IPS-20b (cell line): Measurements from ENCODE around the gene PRR35.

ENCODE experiments used
- H3K27ac ChIP-seq: one replicate; pipeline ENCODE4 v1.5.1; 2013; ENCODE audit warnings: low read length
- H3K27me3 ChIP-seq: 2 replicates; pipeline ENCODE4 v1.6.1; 2013; ENCODE audit warnings: mild to moderate bottlenecking, low read length, inconsistent platforms; ENCODE audit not compliant: insufficient read depth
- H3K36me3 ChIP-seq: 2 replicates; pipeline ENCODE4 v1.6.1; 2013; ENCODE audit warnings: low read depth, mild to moderate bottlenecking, inconsistent platforms, low read length, moderate library complexity; ENCODE audit not compliant: insufficient read depth
- H3K4me1 ChIP-seq: 2 replicates; pipeline ENCODE4 v1.6.1; 2013; ENCODE audit warnings: mild to moderate bottlenecking, control low read depth, inconsistent platforms, low read length, moderate library complexity; ENCODE audit not compliant: insufficient read depth
- H3K4me3 ChIP-seq: 2 replicates; pipeline ENCODE4 v1.5.1; 2013; ENCODE audit warnings: mild to moderate bottlenecking, low read length, inconsistent platforms
- H3K9ac ChIP-seq: 2 replicates; pipeline ENCODE4 v1.6.1; 2013; ENCODE audit warnings: low read depth, mild to moderate bottlenecking, inconsistent platforms, low read length, moderate library complexity
- H3K9me3 ChIP-seq: 2 replicates; pipeline ENCODE4 v1.6.1; 2013; ENCODE audit warnings: mild to moderate bottlenecking, low read depth, low read length, inconsistent platforms; ENCODE audit not compliant: insufficient read depth

The PRR35 gene

DNA sequence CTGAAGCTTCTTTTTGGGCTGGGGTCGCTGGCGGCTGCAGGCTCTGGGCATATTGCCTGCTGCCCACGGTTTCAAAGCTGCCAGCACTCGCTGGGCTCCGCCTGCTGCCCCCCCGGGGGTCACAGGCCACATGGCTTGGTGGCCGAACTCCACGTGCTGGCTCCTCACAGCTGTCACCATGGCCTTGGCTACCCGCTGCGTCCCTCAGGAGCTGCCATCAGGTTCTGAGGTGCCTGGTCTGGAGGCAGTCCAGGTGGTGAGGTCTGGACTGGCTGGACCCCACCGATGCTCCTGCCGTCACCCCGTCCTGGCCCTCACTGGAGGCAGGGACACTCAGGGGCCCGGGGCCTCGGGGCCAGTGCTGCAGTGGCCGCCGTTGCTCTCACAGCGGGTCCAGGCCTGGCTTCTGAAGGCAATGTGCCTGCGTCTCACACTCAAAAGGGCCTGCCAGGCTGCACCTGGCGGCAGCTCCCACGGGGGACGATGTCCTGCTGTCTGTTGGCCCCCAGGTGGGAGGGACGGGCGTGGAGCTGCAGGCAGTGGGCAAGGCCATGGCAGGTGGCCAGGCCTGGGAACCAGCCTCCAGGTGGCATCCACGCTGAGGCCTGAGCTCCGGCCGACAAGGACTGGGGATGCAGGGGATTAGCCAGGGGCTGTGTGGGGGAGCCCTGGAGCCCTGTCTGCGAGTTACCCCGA lies 19.4 kb upstream of the PRR35 start:
- H3K27ac ChIP-seq = no peak overlapping the region
- no peak overlapping the region for H3K4me3 ChIP-seq
- H3K27me3 ChIP-seq = no peaks in the 10 kb centered on the region
- H3K9me3 ChIP-seq = no peaks in the 10 kb centered on the region
- H3K36me3 ChIP-seq = no peaks in the 10 kb centered on the region; the same call in 1 of the 2 replicates
- no peaks in the 10 kb centered on the region for H3K4me1 ChIP-seq
- H3K9ac ChIP-seq = no peak overlapping the region

DNA sequence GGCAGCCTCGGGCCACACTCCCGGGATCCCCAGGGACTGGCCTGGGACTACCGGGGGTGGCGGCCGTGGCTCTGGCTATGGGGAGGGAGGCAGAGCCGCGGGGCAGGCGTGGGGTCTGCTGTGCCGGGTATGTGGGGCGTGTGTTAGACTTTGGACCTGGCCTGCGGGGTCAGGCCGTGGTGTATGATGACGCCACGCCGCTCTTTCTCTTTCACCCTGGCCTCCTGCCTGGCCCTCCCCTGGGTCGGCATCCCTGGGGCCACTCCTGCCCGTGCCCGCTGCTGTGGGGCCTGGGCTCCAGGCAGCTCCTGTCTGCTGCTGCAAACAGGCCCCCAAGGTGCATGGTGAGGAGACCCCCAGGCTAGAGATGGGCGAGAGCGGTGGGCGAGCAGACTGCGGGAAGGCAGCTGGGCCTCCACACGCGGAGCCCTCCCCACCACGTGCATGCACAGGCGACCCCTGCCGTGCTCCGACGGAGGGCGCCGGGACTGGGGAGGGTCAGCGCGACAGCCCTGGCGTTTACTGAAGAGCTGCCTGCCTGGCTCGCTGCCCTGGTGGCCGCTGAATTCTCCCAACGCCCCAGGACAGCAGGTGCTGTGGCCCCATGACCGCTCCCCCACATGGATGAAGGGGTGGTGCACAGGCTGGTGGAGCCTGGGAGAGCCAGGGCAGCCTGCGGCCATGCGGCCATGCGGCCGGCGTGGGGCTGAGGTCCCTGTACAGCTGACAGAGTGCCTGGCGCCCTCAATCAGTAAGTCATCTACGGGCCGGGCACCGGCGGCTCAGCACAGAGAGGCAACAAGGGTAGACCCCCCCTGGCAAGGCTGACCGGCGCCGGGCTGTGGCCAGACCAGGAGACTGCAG lies 16.7 kb upstream of the PRR35 start:
- no peak overlapping the region for H3K27ac ChIP-seq
- no peak overlapping the region for H3K9ac ChIP-seq
- H3K4me3 ChIP-seq = no peak overlapping the region
- no peaks in the 10 kb centered on the region for H3K4me1 ChIP-seq
- no peaks in the 10 kb centered on the region; the same call in 1 of the 2 replicates for H3K36me3 ChIP-seq
- no peaks in the 10 kb centered on the region for H3K27me3 ChIP-seq
- H3K9me3 ChIP-seq = no peaks in the 10 kb centered on the region

DNA sequence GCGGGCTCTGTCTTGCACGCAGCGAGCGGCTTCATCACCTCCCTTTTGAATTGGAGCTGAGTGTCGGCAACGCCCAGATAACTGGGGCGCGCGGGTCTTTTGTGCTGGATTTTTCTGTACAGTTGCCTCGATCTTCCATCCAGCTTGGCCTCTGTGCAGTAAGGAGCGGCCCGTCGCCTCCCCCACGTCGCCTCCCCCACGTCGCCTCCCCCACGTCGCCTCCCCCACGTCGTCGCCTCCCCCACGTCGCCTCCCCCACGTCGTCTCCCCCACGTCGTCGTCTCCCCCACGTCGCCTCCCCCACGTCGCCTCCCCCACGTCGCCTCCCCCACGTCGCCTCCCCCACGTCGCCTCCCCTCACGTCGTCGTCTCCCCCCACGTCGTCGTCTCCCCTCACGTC lies 15.7 kb upstream of the PRR35 start:
- Histone ChIP-seq H3K27ac (no peak overlapping the region), H3K9ac (no peak overlapping the region), H3K27me3 (no peaks in the 10 kb centered on the region), H3K36me3 (no peaks in the 10 kb centered on the region), H3K4me3 (no peak overlapping the region), H3K4me1 (no peaks in the 10 kb centered on the region), H3K9me3 (no peaks in the 10 kb centered on the region)

DNA sequence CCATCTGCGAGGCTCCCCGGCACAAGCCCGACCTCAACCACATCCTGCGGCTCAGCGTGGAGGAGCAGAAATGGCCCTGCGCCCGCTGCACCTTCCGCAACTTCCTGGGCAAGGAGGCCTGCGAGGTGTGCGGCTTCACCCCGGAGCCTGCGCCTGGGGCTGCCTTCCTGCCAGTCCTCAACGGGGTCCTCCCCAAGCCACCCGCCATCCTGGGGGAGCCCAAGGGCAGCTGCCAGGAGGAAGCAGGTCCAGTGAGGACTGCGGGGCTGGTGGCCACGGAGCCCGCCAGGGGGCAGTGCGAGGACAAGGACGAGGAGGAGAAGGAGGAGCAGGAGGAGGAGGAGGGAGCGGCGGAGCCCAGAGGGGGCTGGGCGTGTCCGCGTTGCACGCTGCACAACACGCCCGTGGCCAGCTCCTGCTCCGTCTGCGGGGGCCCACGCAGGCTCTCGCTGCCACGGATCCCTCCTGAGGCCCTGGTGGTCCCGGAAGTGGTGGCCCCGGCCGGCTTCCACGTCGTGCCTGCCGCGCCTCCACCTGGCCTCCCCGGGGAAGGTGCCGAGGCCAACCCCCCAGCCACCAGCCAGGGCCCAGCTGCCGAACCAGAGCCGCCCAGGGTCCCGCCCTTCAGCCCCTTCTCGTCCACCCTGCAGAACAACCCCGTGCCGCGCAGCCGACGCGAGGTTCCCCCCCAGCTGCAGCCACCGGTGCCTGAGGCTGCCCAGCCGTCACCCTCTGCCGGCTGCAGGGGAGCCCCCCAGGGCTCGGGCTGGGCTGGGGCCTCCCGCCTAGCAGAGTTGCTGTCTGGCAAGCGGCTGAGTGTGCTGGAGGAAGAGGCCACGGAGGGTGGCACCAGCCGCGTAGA lies 13.1 kb upstream of the PRR35 start:
- Histone ChIP-seq H3K9me3 (no peaks in the 10 kb centered on the region), H3K4me3 (no peak overlapping the region), H3K9ac (no peak overlapping the region), H3K27ac (no peak overlapping the region), H3K4me1 (no peaks in the 10 kb centered on the region), H3K27me3 (no peaks in the 10 kb centered on the region), H3K36me3 (no peaks in the 10 kb centered on the region)

- Histone ChIP-seq H3K27me3 (no peaks in the 10 kb centered on the region), H3K4me1 (no peaks in the 10 kb centered on the region), H3K9ac (no peak overlapping the region), H3K36me3 (no peaks in the 10 kb centered on the region), H3K9me3 (no peaks in the 10 kb centered on the region), H3K27ac (no peak overlapping the region), H3K4me3 (no peak overlapping the region)
Observed at GRCh38 chr16:548586-548985, 11.6 kb upstream of the PRR35 start.

DNA sequence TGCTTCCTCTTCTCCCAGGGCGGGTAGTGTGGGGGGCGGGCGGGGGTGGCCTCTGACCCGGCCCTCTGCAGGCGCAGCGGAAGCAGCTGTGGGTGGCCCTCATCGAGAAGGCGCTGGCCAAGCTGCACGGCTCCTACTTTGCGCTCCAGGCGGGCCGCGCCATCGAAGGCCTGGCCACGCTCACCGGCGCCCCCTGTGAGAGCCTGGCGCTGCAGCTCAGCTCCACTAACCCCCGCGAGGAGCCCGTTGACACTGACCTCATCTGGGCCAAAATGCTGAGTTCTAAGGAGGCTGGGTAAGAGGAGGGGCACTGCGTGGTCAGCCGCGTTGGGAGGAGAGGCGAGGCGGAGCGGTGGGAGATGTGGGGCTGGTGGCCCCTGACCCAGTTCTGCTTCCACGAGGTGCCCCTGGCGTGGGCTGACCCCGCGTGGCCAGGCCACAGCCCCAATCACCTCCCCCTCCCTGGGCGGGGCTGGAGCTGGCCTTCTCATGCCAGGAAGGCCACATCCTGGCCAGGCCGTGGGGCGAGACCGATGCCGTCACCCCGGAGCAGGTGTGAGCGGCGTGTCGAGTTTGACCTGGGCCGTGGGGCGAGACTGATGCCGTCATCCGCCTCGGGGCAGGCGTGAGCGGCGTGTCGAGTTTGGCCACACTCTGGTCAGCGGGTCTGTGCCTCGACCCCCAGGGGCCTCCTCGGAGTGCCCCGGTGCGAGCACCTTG lies 10.5 kb upstream of the PRR35 start:
- Histone ChIP-seq H3K36me3 (no peaks in the 10 kb centered on the region), H3K27ac (no peak overlapping the region), H3K9ac (no peak overlapping the region), H3K4me3 (no peak overlapping the region), H3K27me3 (no peaks in the 10 kb centered on the region), H3K4me1 (no peaks in the 10 kb centered on the region), H3K9me3 (no peaks in the 10 kb centered on the region)

- Histone ChIP-seq H3K4me3 (no peak overlapping the region), H3K27me3 (no peaks in the 10 kb centered on the region), H3K36me3 (no peaks in the 10 kb centered on the region), H3K4me1 (no peaks in the 10 kb centered on the region), H3K9me3 (no peaks in the 10 kb centered on the region), H3K27ac (no peak overlapping the region), H3K9ac (no peak overlapping the region)
Observed at GRCh38 chr16:551210-551609, 9.0 kb upstream of the PRR35 start.

DNA sequence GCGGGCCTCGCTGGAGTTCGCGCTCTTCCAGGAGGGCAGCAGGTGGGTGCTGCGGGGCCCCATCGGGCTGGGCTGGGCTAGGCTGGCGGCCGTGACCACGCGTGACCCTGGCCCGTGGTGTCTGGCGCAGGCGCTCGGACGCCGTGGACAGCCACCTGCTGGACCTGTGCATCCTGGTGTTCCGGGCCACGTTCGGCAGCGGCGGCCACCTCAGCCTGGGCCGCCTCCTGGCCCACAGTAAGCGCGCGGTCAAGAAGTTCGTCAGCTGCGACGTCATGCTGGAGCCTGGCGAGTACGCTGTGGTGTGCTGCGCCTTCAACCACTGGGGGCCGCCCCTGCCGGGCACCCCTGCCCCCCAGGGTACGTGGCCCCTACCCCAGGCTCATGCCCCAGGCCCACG lies 8.0 kb upstream of the PRR35 start:
- H3K4me3 ChIP-seq = no peak overlapping the region
- no peak overlapping the region for H3K27ac ChIP-seq
- no peaks in the 10 kb centered on the region for H3K9me3 ChIP-seq
- H3K9ac ChIP-seq = no peak overlapping the region
- H3K4me1 ChIP-seq = no peaks in the 10 kb centered on the region
- no peaks in the 10 kb centered on the region for H3K27me3 ChIP-seq
- no peaks in the 10 kb centered on the region for H3K36me3 ChIP-seq

GRCh38 chr16:553601-554296 lies 6.4 kb upstream of the PRR35 start:
- Histone ChIP-seq H3K27ac (no peak overlapping the region), H3K9ac (no peak overlapping the region), H3K9me3 (no peaks in the 10 kb centered on the region), H3K4me3 (no peak overlapping the region), H3K4me1 (no peaks in the 10 kb centered on the region), H3K27me3 (peaks cover 9% of the 10 kb centered on the region), H3K36me3 (no peaks in the 10 kb centered on the region)

- H3K4me3 ChIP-seq = no peak overlapping the region
- H3K27ac ChIP-seq = no peak overlapping the region
- H3K4me1 ChIP-seq = no peaks in the 10 kb centered on the region
- no peaks in the 10 kb centered on the region for H3K9me3 ChIP-seq
- peaks cover 14% of the 10 kb centered on the region for H3K27me3 ChIP-seq
- H3K9ac ChIP-seq = no peak overlapping the region
- H3K36me3 ChIP-seq = no peaks in the 10 kb centered on the region
Observed at GRCh38 chr16:554297-554621, 5.9 kb upstream of the PRR35 start.
